Chondrocyte (in vitro differentiated cells): ENCODE data around the gene PPFIA2. TPM values are rescaled to one million over a fixed set of nuclear protein-coding genes. Genes with fewer than 3 reads are reported as not detected.

Experiments
- DNase-seq: peaks from one replicate; pipeline ENCODE4 v3.0.0; 2021; ENCODE audit warnings: mixed read lengths, low spot score
- H3K27ac Mint-ChIP-seq: one replicate; pipeline ENCODE4 v1.8.0; 2021; ENCODE audit warnings: mild to moderate bottlenecking, moderate library complexity, mixed read lengths; ENCODE audit not compliant: unreplicated experiment
- H3K27me3 Mint-ChIP-seq: 2 replicates; pipeline ENCODE4 v1.8.0; 2021; ENCODE audit warnings: low read depth, mixed read lengths
- H3K36me3 Mint-ChIP-seq: 2 replicates; pipeline ENCODE4 v1.8.0; 2021; ENCODE audit warnings: low read depth, mixed read lengths
- H3K4me1 Mint-ChIP-seq: 2 replicates; pipeline ENCODE4 v1.8.0; 2021; ENCODE audit warnings: low read depth, mild to moderate bottlenecking, mixed read lengths
- H3K4me3 Mint-ChIP-seq: one replicate; pipeline ENCODE4 v1.8.0; 2021; ENCODE audit warnings: mild to moderate bottlenecking, moderate library complexity, mixed read lengths; ENCODE audit not compliant: unreplicated experiment
- H3K9me3 Mint-ChIP-seq: 2 replicates; pipeline ENCODE4 v1.8.0; 2021; ENCODE audit warnings: low read depth, mixed read lengths
- CTCF ChIP-seq: fragments of 200-600 bp; sonication (generic); IDR thresholded peaks from 2 replicates; pipeline ENCODE4 v1.5.0; 2021; ENCODE audit warnings: antibody characterized with exemption, mild to moderate bottlenecking, moderate library complexity
- total RNA-seq: library from RNA; stranded (reverse); gene quantifications from 3 replicates; pipeline ENCODE4 v1.2.1, GENCODE V29; 2021

The PPFIA2 gene
- total RNA-seq, 1 donor from 2014 or later = not detected

- Mint-ChIP-seq H3K4me3 (no peak overlapping the region), H3K4me1 (no peaks in the 10 kb centered on the region), H3K27ac (no peak overlapping the region), H3K36me3 (no peaks in the 10 kb centered on the region), H3K9me3 (peaks cover under 1% of the 10 kb centered on the region), H3K27me3 (peaks cover 7% of the 10 kb centered on the region)
- no peak for DNase-seq
- no peak for TF ChIP-seq CTCF
Observed at GRCh38 chr12:81288651-81289050, 470.5 kb downstream of the PPFIA2 start.

- no peak for TF ChIP-seq CTCF
- H3K4me1 Mint-ChIP-seq = no peaks in the 10 kb centered on the region
- no peak for DNase-seq
Observed at GRCh38 chr12:81284137-81284536, 475.0 kb downstream of the PPFIA2 start.

GRCh38 chr12:81274637-81275529, 484.3 kb downstream of the PPFIA2 start:
- H3K4me3 Mint-ChIP-seq = no peak overlapping the region
- no peaks in the 10 kb centered on the region for H3K36me3 Mint-ChIP-seq
- H3K4me1 Mint-ChIP-seq = no peaks in the 10 kb centered on the region
- DNase-seq = no peak
- H3K27ac Mint-ChIP-seq = no peak overlapping the region
- H3K9me3 Mint-ChIP-seq = no peaks in the 10 kb centered on the region
- no peak for TF ChIP-seq CTCF
- H3K27me3 Mint-ChIP-seq = peaks cover 6% of the 10 kb centered on the region

More at GRCh38 chr12:81284137-81284536, 475.0 kb downstream of the PPFIA2 start:
- Mint-ChIP-seq H3K27me3 (peaks cover 14% of the 10 kb centered on the region), H3K27ac (no peak overlapping the region), H3K9me3 (no peaks in the 10 kb centered on the region), H3K4me3 (no peak overlapping the region), H3K36me3 (no peaks in the 10 kb centered on the region)

- H3K4me3 Mint-ChIP-seq = no peak overlapping the region
- no peak overlapping the region for H3K27ac Mint-ChIP-seq
- TF ChIP-seq CTCF = no peak
- no peak for DNase-seq
- no peaks in the 10 kb centered on the region for H3K4me1 Mint-ChIP-seq
- peaks cover 3% of the 10 kb centered on the region for H3K9me3 Mint-ChIP-seq
- peaks cover 6% of the 10 kb centered on the region for H3K27me3 Mint-ChIP-seq
- no peaks in the 10 kb centered on the region for H3K36me3 Mint-ChIP-seq
Observed at GRCh38 chr12:81270385-81270784, 488.8 kb downstream of the PPFIA2 start.

- no peak for TF ChIP-seq CTCF
- DNase-seq = no peak
- H3K4me1 Mint-ChIP-seq = no peaks in the 10 kb centered on the region
- H3K27me3 Mint-ChIP-seq = no peaks in the 10 kb centered on the region
- no peak overlapping the region for H3K4me3 Mint-ChIP-seq
- no peak overlapping the region for H3K27ac Mint-ChIP-seq
- H3K9me3 Mint-ChIP-seq = no peaks in the 10 kb centered on the region
- H3K36me3 Mint-ChIP-seq = no peaks in the 10 kb centered on the region
Observed at GRCh38 chr12:81263072-81263471, 496.1 kb downstream of the PPFIA2 start.
